ENCODE measurements around the gene CLEC4D.

DNA sequence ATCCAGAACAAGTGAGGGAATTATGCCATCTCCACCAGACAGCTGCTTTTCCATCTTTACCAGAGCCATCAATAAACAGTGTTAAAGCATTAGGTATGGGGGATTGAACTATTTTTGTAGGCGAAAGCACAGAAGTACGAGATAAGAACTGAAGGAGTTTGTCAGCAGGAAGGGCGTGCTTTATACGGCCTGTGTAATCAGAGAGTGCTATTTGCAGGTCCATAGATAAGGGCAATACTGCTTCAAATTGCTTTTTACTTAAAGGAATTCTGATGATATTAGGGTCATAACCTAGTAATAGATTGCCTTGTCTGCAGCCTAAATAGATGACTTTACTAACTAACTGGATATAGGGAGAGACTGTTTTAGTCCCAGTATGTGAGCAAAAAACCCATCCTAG is 47.7 kb downstream of the CLEC4D start:
- TF ChIP-seq, protein P1, sequence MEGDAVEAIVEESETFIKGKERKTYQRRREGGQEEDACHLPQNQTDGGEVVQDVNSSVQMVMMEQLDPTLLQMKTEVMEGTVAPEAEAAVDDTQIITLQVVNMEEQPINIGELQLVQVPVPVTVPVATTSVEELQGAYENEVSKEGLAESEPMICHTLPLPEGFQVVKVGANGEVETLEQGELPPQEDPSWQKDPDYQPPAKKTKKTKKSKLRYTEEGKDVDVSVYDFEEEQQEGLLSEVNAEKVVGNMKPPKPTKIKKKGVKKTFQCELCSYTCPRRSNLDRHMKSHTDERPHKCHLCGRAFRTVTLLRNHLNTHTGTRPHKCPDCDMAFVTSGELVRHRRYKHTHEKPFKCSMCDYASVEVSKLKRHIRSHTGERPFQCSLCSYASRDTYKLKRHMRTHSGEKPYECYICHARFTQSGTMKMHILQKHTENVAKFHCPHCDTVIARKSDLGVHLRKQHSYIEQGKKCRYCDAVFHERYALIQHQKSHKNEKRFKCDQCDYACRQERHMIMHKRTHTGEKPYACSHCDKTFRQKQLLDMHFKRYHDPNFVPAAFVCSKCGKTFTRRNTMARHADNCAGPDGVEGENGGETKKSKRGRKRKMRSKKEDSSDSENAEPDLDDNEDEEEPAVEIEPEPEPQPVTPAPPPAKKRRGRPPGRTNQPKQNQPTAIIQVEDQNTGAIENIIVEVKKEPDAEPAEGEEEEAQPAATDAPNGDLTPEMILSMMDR (IDR thresholded peaks at IDR 0.05; ENCODE audit: low read depth, low read length, poor library complexity, severe bottlenecking), result no peak
- TF ChIP-seq EZH2phosphoT487 (IDR thresholded peaks at IDR 0.05; ENCODE audit: borderline replicate concordance, low read length), result no peak
